Right ventricle myocardium inferior (tissue), 1 donor: Measurements from ENCODE around the gene TMEM260. TPM values are rescaled to one million over a fixed set of nuclear protein-coding genes. Genes with fewer than 3 reads are reported as not detected.
A peak's percentile ranks its signal among the peaks of the same experiment; 100 is the strongest.
"Not testable (repeated sequence)": the region's sequence is repeated elsewhere in the genome, so short reads cannot be mapped to it uniquely, and the experiment has no call there.

Experiments used
- ATAC-seq: fragments of 200-7000 bp; cut with Tn5 transposase; one replicate; pipeline ENCODE4 v1.9.1; 2020; ENCODE audit warnings: mild to moderate bottlenecking, moderate library complexity
- DNase-seq: peaks from one replicate; pipeline ENCODE4 v3.0.0; 2021; ENCODE audit errors: missing footprints
- intact Hi-C: fragments of 100-400 bp; cut with DNase I; formaldehyde crosslinking; loops from one replicate; pipeline ENCODE4 v1.11.0; 2022
- total RNA-seq: library from RNA; stranded (reverse); fragmentation: NEBNext Ultra II Directional; extraction: Animal tissue kit (Norgen Biotek cat#: 25700); gene quantifications from one replicate; pipeline ENCODE4 v1.2.1, GENCODE V29; 2021
- donor health status: DM: no; HTN: yes; CAD: no; lungs with severe emphysema.

Gene TMEM260
- total RNA-seq, 1 donor from 2014 or later: 5.9 TPM

DNA sequence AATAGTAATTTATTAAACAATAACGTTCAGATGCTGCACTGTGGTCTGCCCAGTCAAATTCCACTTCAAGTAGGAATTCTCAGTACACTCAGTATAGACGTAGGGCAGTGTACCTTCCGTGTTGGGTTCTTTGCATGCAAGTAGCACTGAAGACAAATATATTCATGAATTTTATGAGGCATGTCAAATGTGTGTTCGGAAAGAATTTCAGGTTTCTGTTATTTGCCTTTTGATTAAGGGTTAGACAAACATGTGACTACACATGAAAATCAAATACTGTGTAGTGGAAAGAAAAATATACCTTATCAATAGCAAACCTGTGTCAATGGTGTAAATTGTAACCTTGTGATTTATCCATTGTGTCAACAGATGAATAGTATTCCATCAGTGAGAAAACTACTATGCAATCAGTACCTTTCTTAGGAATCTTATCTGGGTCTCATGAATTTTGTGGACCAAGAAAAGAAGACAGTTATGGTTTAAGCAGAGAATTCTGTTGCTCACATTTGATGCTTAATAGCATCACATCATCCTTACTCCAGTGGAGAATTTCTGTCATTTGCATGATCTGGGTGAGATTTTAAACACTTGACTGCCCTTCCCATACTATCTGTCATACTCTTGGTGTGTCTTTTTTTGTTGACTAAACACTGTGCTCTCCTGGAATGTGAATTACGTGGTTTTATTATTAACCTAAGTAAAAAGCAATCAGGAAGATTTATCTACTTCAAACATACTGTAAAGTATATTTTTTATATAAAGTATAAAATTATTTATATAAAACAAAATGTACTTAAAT, 13.3 kb downstream of the TMEM260 start:
- no peak for ATAC-seq
- intact Hi-C loops: no loop called here
- no peak for DNase-seq

- intact Hi-C loops: no loop called here
- ATAC-seq (no peak), DNase-seq (no peak)
Observed at GRCh38 chr14:56594428-56594827, 14.8 kb downstream of the TMEM260 start.

DNA sequence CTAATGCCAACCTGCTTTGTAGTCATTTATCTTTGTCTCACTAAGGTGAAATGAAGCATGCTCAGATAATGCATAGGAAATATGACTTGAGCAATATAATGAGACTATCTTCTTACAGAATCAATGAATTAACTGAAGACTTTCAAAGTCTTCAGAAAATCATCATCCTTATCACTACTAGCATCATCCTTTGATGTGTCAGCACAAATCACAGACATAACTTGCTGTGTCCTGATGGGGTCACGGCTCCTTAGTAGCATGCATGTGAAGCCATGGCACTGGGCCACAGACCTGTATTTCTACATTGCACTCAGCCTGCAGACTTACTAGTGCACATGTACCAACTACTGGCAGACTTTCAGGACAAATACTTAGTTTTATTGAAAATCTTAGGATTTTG, 18.9 kb downstream of the TMEM260 start:
- no peak for DNase-seq
- ATAC-seq: no peak
- intact Hi-C loops: no loop called here

GRCh38 chr14:56603648-56604047, 24.1 kb downstream of the TMEM260 start:
- intact Hi-C loops: no loop called here

DNA sequence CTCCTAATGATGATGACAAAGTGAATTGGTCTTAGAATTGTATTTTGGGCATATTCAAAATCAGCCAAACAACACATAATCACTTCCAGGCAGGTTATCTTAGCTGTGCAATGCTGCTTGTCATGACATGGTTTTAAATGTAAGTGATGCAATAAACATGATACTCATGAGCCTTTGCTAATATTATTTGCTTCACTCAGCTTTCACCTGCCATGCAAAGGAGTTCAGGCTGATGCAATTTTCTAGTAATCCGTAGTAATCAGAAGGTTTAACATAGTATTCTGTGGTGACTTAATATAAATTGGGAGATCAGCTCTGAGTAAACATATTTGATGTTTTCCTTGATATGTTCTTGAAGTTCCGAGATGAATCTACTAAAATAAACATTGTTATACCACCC, 29.1 kb downstream of the TMEM260 start:
- intact Hi-C loops: no loop called here
- ATAC-seq (no peak), DNase-seq (no peak)

More at GRCh38 chr14:56603648-56604047, 24.1 kb downstream of the TMEM260 start:
- no peak for ATAC-seq
- DNase-seq: no peak

GRCh38 chr14:56611663-56612062, 32.1 kb downstream of the TMEM260 start:
- intact Hi-C loops: not testable (repeated sequence)

DNA sequence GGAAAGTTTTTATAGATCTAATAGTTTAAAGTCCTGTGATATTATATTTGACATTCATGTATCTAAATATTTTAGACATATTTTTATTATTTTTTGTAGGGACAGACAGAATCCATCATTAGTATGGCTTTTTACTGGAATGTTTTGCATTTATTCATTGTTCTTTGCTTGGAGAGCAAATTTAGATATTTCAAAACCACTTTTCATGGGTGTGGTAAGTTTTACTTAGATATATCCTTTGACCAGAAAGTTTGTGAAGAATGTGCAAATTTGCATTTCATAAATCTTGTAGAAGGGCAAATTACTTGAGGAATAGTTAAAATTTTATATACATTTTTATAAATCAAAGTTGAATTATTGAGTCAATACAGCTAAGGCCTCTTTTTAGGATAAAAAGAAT, 37.5 kb downstream of the TMEM260 start:
- DNase-seq (no peak), ATAC-seq (no peak)
- intact Hi-C loops: no loop called here

More at GRCh38 chr14:56611663-56612062, 32.1 kb downstream of the TMEM260 start:
- not testable (repeated sequence) for ATAC-seq, DNase-seq

DNA sequence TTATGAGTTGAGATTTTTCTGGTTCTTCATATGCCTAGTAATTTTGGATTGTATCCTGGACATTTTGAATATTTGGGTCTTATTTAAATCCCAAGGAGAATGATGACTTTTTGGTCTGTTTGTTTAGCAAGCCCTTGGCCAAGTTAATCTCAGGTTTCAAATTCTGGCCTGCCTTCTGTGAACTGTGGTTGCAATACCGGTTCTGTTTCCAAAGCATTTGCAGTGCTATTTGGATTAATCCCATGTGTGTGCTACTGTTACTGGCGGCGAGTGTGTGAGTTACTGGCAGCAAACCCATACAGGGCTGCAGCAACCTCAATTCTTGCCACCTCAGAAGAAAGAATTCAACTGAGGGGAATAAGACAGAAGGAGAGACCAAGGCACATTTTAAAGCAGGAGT, 51.1 kb downstream of the TMEM260 start:
- intact Hi-C loops: no loop called here
- DNase-seq (no peak), ATAC-seq (no peak)

GRCh38 chr14:56632195-56632594, 52.6 kb downstream of the TMEM260 start:
- intact Hi-C loops: no loop called here
- ATAC-seq (no peak), DNase-seq (no peak)

DNA sequence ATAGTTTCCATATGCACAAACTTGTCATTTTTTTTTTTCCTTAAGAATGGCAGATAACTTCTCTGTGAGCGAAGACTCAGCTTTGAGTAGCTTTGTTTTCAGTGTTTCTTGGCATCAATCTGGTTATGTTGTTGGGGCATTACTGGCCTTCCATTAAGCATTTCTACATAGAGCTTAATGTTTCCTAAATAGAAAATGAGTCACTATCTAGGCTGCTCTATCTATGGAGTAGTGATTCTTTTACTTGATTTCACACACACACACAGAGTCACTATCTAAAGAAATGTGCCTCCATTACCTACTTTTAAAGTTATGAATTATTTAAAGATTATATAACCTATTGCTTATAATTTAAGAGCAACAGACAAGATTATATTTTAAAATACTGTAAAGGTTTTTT, 53.9 kb downstream of the TMEM260 start:
- intact Hi-C loops: no loop called here
- ATAC-seq: no peak
- DNase-seq: no peak

DNA sequence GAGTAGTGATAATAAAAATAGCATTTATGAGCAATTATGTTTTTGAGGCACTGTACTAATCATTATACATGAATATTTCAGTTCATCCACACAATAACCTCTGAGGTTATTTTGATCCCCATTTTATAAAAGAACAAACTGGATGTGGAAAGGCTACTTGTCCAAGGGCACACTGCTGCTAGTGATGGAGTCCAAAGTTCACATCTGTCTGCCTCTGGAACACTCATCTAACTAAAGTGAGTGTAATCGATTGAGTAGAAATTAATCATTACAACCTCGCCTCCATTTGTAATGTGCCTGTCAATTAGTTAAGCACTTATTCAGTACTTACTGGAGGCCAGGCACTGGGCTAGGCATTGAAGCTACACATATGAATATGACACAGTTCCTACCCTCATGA, 55.4 kb downstream of the TMEM260 start:
- DNase-seq: no peak
- intact Hi-C loops: no loop called here
- ATAC-seq: no peak

GRCh38 chr14:56647493-56647892, 67.9 kb downstream of the TMEM260 start:
- intact Hi-C loops: no loop called here
- DNase-seq (no peak), ATAC-seq (no peak)

- ATAC-seq: no peak
- intact Hi-C loops: no loop called here
- DNase-seq: no peak
Observed at GRCh38 chr14:56648508-56649301, 69.1 kb downstream of the TMEM260 start.

GRCh38 chr14:56649382-56649781, 69.8 kb downstream of the TMEM260 start:
- intact Hi-C loops: no loop called here

GRCh38 chr14:56650048-56650447, 70.5 kb downstream of the TMEM260 start:
- DNase-seq: peak; percentile 59
- no peak for ATAC-seq
- intact Hi-C loops: no loop called here

More at GRCh38 chr14:56649382-56649781, 69.8 kb downstream of the TMEM260 start:
- DNase-seq (no peak), ATAC-seq (no peak)

DNA sequence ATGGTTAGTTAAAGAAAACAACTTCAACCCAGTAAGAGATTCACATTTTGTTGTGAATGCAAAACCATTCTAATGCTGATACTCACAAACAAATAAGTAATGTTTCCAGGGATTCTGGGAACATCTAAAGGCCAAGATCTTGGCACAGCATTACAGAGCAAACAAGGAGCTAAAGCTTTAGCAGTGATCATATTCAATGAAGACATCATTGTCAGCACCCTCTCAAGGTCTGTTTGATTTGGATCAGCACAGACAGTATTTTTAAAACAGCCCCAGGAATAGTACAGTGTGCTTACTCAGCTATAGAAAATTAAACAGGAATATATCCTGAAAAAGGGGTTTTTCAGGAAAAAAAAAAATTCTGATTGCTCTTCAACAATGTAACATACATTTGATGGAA, 71.4 kb downstream of the TMEM260 start:
- ATAC-seq (peak; percentile 28), DNase-seq (no peak)
- intact Hi-C loops: no loop called here

GRCh38 chr14:56657604-56658003, 78.0 kb downstream of the TMEM260 start:
- no peak for DNase-seq
- intact Hi-C loops: no loop called here
- ATAC-seq: no peak

DNA sequence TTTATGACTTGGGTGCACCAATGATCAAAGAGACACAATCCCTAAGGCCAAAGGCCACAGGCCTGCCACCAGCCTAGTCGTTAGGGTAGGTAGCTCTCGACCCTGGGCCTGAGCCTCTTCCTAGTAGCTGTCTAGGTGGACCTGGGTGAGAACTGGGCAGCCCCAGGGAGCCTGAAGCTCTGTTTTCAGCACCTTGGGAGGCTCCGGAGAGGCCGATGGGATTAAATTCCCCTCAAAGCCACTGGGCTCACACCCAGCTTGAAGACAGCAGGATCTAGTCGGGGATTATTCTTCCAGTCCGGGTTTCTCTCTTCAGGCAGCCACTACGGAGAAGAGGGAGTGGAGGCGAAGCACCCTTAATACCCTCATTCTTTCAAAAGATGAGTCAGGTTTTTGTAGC, 79.8 kb downstream of the TMEM260 start:
- DNase-seq (no peak), ATAC-seq (no peak)
- intact Hi-C loops: no loop called here

- DNase-seq (no peak), ATAC-seq (peak; percentile 52)
- intact Hi-C loops: loop anchor here (10.0 kb wide), 1 partner anchor 655 kb away; no protein-coding TSS in a partner anchor
Observed at GRCh38 chr14:56659964-56660551, 80.5 kb downstream of the TMEM260 start.
